Heart left ventricle (tissue), 13 donors: ENCODE data around the gene CTBP1.

ENCODE experiments used
- CTCF ChIP-seq, 12 donors: fragments of 200-600 bp; sonication (generic) in 4 of 12; IDR thresholded peaks; one replicate each; pipeline versions ENCODE4 v1.5.0 to v1.8.0; 2018 to 2022; ENCODE audit warnings: antibody characterized with exemption in 12 of 12, mild to moderate bottlenecking in 5 of 12
- POLR2A ChIP-seq, 2 donors: fragments of 450-650 bp; IDR thresholded peaks; one replicate each; pipeline ENCODE4 v1.6.1; 2017; ENCODE audit warnings: antibody characterized with exemption in 2 of 2, mild to moderate bottlenecking in 2 of 2, moderate library complexity in 2 of 2
- donor health status: ischemic (EF 13 %, LVEDD 7.1; RV severe dilation, severe dysfunction).
- donor health status: DM: no; HTN: yes; CAD: no.
- donor health status: DM: no; HTN: no; CAD: no.
- donor health status: ischemic (EF 25% LVEDD 6.9; RV normal size, moderate dysfunction).
- donor health status: ischemic (EF 25% LVEDD 5.7; RV mildly dilated, moderate dysfunction).
- donor health status: ischemic (EF 35%, LVEDD 5.7; RV mildly dilated, moderate dysfunction).
- donor health status: nonischemic (EF 11% LVEDD 7.7; RV severe dilation, severe dysfunction).
- donor health status: DM: yes; HTN: yes; CAD: no.
- donor health status: PGD.
- donor health status: ischemic (EF 29% LVEDD 5.4; RV normal size, mild dysfunction).
- donor health status: nonischemic (EF 23%, LVEDD 6.1; RV moderate dilation, normal function).

GRCh38 chr4:1204828-1205585 is 43.9 kb downstream of the CTBP1 start:
- TF ChIP-seq POLR2A (IDR thresholded peaks at IDR 0.05) = no peak
- no peak for TF ChIP-seq CTCF (IDR thresholded peaks at IDR 0.05)
